ENCODE data around the gene UST.
"Not testable (repeated sequence)": the region's sequence is repeated elsewhere in the genome, so short reads cannot be mapped to it uniquely, and the experiment has no call there.

UST gene

GRCh38 chr6:148873154-148873553, 126.3 kb downstream of the UST start:
- DNase-seq, result no peak

- no peak for DNase-seq
These were observed 127.0 kb downstream of the UST start for GRCh38 chr6:148873868-148874267.

GRCh38 chr6:148874698-148875293, 128.0 kb downstream of the UST start:
- DNase-seq, result no peak

- DNase-seq, result no peak
These were observed 131.9 kb downstream of the UST start for GRCh38 chr6:148878683-148879082.

- DNase-seq, result not testable (repeated sequence)
These were observed 133.9 kb downstream of the UST start for GRCh38 chr6:148880742-148881141.

- DNase-seq, result no peak
These were observed 134.9 kb downstream of the UST start for GRCh38 chr6:148881593-148882311.

GRCh38 chr6:148883270-148883669, 136.4 kb downstream of the UST start:
- no peak for DNase-seq

GRCh38 chr6:148884461-148884860, 137.6 kb downstream of the UST start:
- DNase-seq, result peak in 1 of 5 experiments; percentile 41

- no peak for DNase-seq
These were observed 138.5 kb downstream of the UST start for GRCh38 chr6:148885136-148885865.

GRCh38 chr6:148885925-148886845, 139.4 kb downstream of the UST start:
- DNase-seq, result no peak

GRCh38 chr6:148887181-148887580, 140.4 kb downstream of the UST start:
- DNase-seq, result no peak

- DNase-seq, result no peak
These were observed 142.0 kb downstream of the UST start for GRCh38 chr6:148888856-148889255.

- no peak for DNase-seq
These were observed 143.3 kb downstream of the UST start for GRCh38 chr6:148890096-148890495.

- DNase-seq, result peak in 1 of 5 experiments; percentile 19
These were observed 144.0 kb downstream of the UST start for GRCh38 chr6:148890652-148891404.

- DNase-seq, result no peak
These were observed 144.6 kb downstream of the UST start for GRCh38 chr6:148891405-148891783.

GRCh38 chr6:148892247-148892646, 145.4 kb downstream of the UST start:
- DNase-seq, result no peak

- no peak for DNase-seq
These were observed 146.2 kb downstream of the UST start for GRCh38 chr6:148893073-148893472.

GRCh38 chr6:148893481-148893880, 146.7 kb downstream of the UST start:
- no peak for DNase-seq

- DNase-seq, result no peak
These were observed 151.7 kb downstream of the UST start for GRCh38 chr6:148898376-148899014.

GRCh38 chr6:148904896-148905870, 158.4 kb downstream of the UST start:
- DNase-seq, result no peak

Measured in T-helper 2 cell (primary cell).